Stimulated activated CD4-positive, alpha-beta T cell treated with anti-CD3 and anti-CD28 coated beads, Interleukin-2, amount 100 ng/mL, for 24 hours (primary cell): ENCODE measurements around the gene KIF4A.
"Not testable (repeated sequence)": the region's sequence is repeated elsewhere in the genome, so short reads cannot be mapped to it uniquely, and the experiment has no call there.

Source experiments
- DNase-seq, 2 donors: peaks; one replicate each; pipeline ENCODE4 v3.0.0-alpha.2; 2020

KIF4A gene

DNA sequence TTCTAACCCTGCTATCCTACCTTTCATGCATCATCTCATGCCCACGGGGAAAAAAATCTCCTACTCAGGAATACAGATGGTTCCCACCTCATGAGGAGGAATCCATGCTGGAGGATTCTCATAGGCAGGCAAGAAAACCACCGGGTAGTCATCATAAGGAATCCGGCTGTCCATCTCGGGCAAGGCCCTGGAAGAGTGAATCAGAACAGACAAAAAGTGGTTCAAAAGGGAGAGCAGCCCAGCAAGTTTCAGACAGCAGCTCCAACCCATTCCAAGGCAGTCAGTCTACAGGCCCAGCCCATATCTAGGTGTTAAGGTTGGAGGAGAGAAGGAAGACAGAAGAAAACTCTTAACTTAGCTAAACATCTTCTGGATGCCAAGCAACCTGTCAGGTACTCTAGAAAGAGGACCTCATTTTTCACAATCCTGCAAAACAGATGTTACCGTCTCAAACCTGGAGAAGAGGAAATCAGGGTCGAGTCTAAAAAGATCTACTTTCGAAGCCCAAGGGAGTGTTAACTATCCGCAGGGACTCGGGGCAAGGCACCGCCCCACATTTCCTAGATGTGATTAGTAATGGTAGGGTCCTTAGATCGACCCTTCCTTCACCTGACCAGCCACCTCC lies 624 bp upstream of the KIF4A start:
- DNase-seq: no peak

DNA sequence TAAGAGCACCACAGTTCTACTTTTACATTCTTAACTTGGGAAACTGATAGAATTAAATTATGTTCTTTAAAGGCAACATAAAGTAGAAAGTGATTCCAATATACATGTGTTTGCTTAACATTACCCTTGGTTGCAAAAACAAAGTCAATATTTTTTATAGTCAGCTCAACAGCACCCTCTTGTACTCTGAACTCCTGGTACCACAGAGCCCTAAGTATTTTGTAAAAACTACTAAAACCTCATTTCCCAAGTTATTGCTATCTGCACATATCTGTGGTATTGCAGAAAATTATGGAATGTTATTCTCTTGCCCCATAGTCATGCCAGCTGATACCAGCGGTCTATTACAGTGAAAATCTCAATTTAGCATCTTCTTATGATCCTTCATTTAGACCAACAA lies 2.9 kb downstream of the KIF4A start:
- DNase-seq: no peak

- DNase-seq: no peak
Measured at GRCh38 chrX:70293621-70294020, 3.7 kb downstream of the KIF4A start.

- no peak for DNase-seq
Measured at GRCh38 chrX:70301716-70302115, 11.8 kb downstream of the KIF4A start.

GRCh38 chrX:70313503-70313902 lies 23.6 kb downstream of the KIF4A start:
- no peak for DNase-seq

GRCh38 chrX:70322784-70323183 lies 32.9 kb downstream of the KIF4A start:
- no peak for DNase-seq

DNA sequence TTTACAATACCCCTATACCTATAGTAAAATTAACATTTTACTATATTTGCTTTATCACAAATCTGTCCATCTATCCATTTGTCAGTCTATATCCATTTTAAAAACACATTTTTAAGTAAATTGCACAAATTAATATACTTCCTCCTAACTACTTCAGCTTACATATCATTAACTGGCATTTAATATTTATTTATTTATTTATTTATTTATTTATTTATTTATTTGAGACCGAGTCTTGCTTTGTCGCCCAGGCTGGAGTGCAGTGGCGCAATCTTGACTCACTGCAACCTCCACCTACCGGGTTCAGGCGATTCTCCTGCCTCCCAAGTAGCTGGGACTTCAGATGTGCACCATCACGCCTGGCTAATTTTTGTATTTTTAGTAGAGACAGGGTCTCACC lies 33.7 kb downstream of the KIF4A start:
- DNase-seq: not testable (repeated sequence)

DNA sequence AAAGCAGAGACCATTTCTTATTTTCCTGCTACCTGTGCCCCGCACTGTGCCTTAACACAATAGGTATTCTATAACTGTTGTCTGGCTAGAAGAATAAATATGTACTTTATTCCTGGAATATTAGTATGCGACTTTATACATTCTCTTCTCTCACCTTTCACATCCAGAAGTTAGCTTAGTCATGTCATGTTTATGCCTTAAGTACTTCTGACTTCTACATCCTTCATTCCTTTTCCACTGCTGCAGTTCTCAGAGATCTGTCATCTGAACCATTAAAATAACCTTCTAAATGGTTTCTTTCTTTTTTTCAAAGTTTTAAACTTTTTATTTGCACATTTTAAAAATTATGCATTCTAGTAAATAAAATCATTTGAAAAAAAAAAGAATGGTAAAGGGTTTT lies 34.4 kb downstream of the KIF4A start:
- DNase-seq: no peak

GRCh38 chrX:70331161-70331560 lies 41.3 kb downstream of the KIF4A start:
- DNase-seq: no peak

- no peak for DNase-seq
Measured at GRCh38 chrX:70332600-70332999, 42.7 kb downstream of the KIF4A start.

DNA sequence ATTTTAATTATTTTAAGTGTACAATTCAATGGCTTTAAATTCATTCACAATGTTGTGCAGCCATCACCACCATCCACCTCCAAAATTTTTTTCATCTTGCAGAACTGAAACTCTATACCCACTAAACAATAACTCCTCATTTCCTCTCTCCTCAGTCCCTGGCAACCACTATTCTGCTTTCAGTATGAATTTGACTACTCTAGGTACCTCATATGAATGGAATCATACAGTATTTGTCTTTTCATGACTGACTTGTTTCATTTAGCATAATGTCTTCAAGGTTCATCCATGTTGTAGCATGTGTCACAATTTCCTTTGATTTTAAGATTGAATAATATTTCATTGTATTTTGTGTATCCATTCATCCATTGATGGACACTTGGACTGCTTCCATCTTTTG lies 46.9 kb downstream of the KIF4A start:
- no peak for DNase-seq

GRCh38 chrX:70338290-70338689 lies 48.4 kb downstream of the KIF4A start:
- DNase-seq: no peak

GRCh38 chrX:70343435-70343834 lies 53.5 kb downstream of the KIF4A start:
- no peak for DNase-seq

DNA sequence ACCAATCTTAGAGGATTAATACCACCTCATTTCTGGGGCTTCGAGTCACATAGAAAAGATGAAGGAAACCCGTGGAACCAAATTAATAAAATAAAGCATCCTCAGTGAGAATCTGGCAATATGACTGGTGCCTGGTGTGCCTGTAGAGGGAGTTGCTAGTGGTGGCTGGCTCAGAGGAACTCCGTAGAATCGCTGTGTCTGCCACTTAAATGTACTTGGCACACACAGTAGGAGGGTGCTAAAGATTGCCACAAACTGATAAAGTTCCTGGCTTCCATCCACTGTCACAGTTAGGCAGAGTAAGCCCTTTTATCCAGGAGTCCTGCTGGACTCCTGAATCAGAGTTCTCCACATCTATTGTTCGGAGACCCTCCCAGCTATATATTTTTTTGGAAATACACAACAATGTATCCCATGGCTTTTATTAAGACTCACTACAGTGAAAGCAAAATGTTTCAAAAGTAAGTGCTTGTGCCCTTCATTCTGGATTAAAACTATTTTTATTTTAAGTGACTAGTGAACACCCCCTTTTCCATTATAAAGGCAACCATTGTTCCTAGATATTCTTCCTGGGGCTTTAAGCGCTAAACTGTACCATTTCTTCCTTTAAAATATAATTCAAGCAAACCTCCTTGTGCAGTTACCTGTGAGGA lies 56.6 kb downstream of the KIF4A start:
- no peak for DNase-seq

DNA sequence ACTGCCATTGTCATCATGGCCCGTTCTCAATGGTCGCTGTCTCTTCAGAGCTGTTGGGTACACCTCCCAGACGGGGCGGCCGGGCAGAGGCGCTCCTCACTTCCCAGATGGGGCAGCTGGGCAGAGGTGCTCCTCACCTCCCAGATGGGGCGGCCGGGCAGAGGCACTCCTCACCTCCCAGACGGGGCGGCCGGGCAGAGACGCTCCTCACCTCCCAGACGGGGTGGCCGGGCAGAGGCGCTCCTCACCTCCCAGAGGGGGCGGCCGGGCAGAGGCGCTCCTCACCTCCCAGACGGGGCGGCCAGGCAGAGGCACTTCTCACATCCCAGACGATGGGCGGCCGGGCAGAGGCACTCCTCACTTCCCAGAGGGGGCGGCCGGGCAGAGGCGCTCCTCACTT lies 58.9 kb downstream of the KIF4A start:
- not testable (repeated sequence) for DNase-seq

DNA sequence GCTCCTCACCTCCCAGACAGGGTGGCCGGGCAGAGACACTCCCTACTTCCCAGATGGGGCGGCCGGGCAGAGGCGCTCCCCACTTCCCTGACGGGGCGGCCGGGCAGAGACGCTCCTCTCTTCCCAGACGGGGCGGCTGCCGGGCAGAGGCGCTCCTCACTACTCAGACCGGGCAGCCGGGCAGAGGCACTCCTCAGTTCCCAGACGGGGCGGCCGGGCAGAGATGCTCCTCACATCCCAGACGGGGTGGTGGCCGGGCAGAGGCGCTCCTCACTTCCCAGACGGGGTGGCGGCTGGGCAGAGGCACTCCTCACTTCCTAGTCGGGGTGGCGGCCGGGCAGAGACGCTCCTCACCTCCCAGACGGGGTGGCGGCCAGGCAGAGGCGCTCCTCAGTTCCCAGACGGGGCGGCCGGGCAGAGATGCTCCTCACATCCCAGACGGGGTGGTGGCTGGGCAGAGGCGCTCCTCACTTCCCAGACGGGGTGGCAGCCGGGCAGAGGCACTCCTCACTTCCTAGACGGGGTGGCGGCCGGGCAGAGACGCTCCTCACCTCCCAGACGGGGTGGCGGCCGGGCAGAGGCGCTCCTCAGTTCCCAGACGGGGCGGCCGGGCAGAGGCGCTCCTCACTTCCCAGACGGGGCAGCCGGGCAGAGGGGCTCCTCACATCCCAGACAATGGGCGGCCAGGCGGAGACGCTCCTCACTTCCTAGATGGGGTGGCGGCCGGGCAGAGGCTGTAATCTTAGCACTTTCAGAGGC lies 59.6 kb downstream of the KIF4A start:
- not testable (repeated sequence) for DNase-seq

DNA sequence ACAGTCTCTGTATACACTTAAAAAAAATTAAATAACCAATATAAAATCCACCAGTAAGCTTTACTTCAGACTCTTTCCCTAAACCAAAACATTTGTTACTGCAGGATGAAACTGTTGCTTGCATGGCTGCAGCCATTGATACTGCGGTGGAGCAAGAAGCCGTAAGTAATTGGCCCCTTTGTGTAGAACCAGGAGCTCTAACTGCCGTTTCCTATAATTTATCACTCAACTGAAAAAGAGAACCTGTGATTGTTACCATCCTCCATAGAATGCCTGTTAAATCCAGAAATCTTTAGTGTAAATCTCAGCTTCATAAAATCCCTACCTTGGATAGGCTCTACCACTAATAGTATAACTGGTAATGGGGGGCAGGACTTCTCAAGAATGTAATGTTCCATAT lies 62.6 kb downstream of the KIF4A start:
- DNase-seq: no peak

- no peak for DNase-seq
Measured at GRCh38 chrX:70353514-70353913, 63.6 kb downstream of the KIF4A start.

DNA sequence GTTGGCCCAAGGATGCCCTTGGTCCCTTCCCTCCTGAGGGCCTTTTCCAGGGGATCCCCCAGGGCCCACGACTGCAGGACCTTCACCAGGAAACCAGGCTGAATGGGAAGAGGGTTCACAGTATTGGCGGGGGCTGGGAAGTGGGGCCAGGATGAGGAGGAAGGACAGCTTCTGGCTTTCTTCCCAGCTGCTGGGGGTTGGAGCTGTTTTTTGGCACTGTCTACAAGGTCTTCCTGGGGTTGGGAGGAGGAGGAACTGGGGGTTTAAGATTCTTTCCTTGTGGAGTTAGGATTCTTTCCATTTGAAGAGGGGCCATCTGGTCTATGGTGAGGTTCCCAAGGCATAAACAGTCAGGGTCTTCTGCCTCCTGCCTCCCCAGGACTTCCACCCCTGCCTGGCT lies 64.8 kb downstream of the KIF4A start:
- DNase-seq: no peak

- DNase-seq: no peak
Measured at GRCh38 chrX:70359458-70359857, 69.6 kb downstream of the KIF4A start.

DNA sequence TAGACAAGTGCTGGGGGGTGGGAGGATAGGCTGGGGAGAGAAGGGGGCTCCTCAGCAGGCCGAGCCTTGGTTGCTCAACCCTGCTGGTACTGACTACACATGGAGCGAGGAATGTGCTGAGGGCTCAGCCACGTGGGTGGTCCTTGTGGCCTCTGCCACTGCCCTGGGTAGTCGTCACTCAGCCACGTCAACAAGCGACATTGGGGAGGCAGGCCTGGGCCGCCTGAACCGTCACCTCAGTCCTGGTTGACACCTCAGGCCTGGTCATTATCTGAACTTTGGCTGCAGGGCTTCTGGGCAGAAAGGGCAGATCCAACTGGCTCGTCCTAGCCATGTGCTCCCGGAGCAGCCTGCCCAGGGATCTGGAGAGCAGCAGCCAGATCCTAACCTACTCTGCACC lies 70.5 kb downstream of the KIF4A start:
- no peak for DNase-seq

DNA sequence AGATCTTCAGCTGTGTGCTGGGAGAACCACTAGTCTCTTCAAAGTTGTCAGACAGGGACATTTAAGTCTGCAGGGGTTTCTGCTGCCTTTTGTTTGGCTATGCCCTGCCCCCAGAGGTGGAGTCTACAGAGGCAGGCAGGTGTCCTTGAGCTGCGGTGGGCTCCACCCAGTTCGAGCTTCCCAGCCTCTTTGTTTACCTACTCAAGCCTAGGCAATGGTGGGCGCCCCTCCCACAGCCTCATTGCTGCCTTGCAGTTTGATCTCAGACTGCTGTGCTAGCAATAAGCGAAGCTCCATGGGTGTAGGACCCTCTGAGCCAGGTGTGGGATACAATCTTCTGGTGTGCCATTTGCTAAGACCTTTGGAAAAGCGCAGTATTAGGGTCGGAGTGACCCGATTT lies 78.8 kb downstream of the KIF4A start:
- not testable (repeated sequence) for DNase-seq

GRCh38 chrX:70386235-70386634 lies 96.3 kb downstream of the KIF4A start:
- no peak for DNase-seq

GRCh38 chrX:70398899-70399298 lies 109.0 kb downstream of the KIF4A start:
- no peak for DNase-seq
